H1 (cell line): Measurements from ENCODE around the gene TMEM145. TPM values are rescaled to one million over a fixed set of nuclear protein-coding genes. Genes with fewer than 3 reads are reported as not detected.

Experiments
- CTCF ChIA-PET: fragments of 300-600 bp; sonication (Branson Sonifier 250); formaldehyde crosslinking; loops from one replicate; lab custom pipeline; 2021; ENCODE audit not compliant: partially characterized antibody; lab: Charles Lee
- POLR2A ChIA-PET: fragments of 300-600 bp; sonication (Branson Sonifier 250); formaldehyde crosslinking; loops from one replicate; lab custom pipeline; 2021; ENCODE audit warnings: inconsistent platforms; ENCODE audit not compliant: partially characterized antibody; lab: Charles Lee
- DNase-seq, 2 experiments: peaks; one replicate each; pipeline versions ENCODE4 v3.0.0 to v3.0.0-alpha.2; 2010 to 2022; ENCODE audit warnings: low spot score in 2 of 2, low read depth in 1 of 2, mixed read lengths in 1 of 2
- FAIRE-seq: peaks from 2 replicates; lab custom pipeline; 2011; peaks lifted over from hg19 to GRCh38; lab: Jason Lieb, UNC
- H2AFZ ChIP-seq: 2 replicates; pipeline ENCODE4 v1.8.1; 2012; ENCODE audit warnings: low read length, inconsistent platforms
- H2AK5ac ChIP-seq: 2 replicates; pipeline ENCODE4 v1.6.1; 2013; ENCODE audit warnings: low read depth, low read length
- H2BK120ac ChIP-seq: replicated peaks from 2 replicates; pipeline ENCODE3; 2013; ENCODE audit warnings: low read depth, low read length, inconsistent platforms
- H2BK12ac ChIP-seq: 2 replicates; pipeline ENCODE4 v1.6.1; 2013; ENCODE audit warnings: low read depth, low read length
- H2BK15ac ChIP-seq: 2 replicates; pipeline ENCODE4 v1.6.1; 2013; ENCODE audit warnings: low read length
- H2BK20ac ChIP-seq: 2 replicates; pipeline ENCODE4 v1.6.1; 2013; ENCODE audit warnings: low read length
- H2BK5ac ChIP-seq: 2 replicates; pipeline ENCODE4 v1.6.1; 2013; ENCODE audit warnings: low read depth, low read length
- H3K14ac ChIP-seq: 2 replicates; pipeline ENCODE4 v1.6.1; 2013; ENCODE audit warnings: inconsistent platforms; ENCODE audit not compliant: insufficient read length
- H3K18ac ChIP-seq: 2 replicates; pipeline ENCODE4 v1.6.1; 2013; ENCODE audit warnings: low read length; ENCODE audit errors: extremely low read depth
- H3K23ac ChIP-seq: 2 replicates; pipeline ENCODE4 v1.6.1; 2013; ENCODE audit warnings: inconsistent platforms; ENCODE audit not compliant: insufficient read length
- H3K23me2 ChIP-seq: 2 replicates; pipeline ENCODE4 v1.6.1; 2013; ENCODE audit warnings: low read depth, low read length
- H3K27ac ChIP-seq: 2 replicates; pipeline ENCODE4 v1.6.1; 2011; ENCODE audit warnings: low read depth, low read length, inconsistent platforms
- H3K27me3 ChIP-seq, 4 experiments: replicated peaks in 1 of 4; 1 replicate in 1 of 4; 2 replicates in 3 of 4; pipeline versions ENCODE4 v1.6.1 to v1.8.1; 2011 to 2013; ENCODE audit warnings: low read length in 3 of 4, mild to moderate bottlenecking in 3 of 4, inconsistent platforms in 2 of 4, mixed read lengths in 2 of 4, moderate library complexity in 1 of 4; ENCODE audit not compliant: control insufficient read depth in 3 of 4, insufficient read depth in 3 of 4; ENCODE audit errors: extremely low read depth in 1 of 4
- H3K36me3 ChIP-seq, 4 experiments: 2 replicates each; pipeline versions ENCODE4 v1.6.1 to v1.8.1; 2011 to 2013; ENCODE audit warnings: mild to moderate bottlenecking in 4 of 4, low read length in 3 of 4, moderate library complexity in 2 of 4, control low read depth in 1 of 4, inconsistent platforms in 1 of 4; ENCODE audit not compliant: insufficient read depth in 4 of 4, control insufficient read depth in 2 of 4
- H3K4ac ChIP-seq: replicated peaks from 2 replicates; pipeline ENCODE3; 2013; ENCODE audit warnings: low read length, low read depth, mixed read lengths, inconsistent platforms; ENCODE audit not compliant: insufficient read length
- H3K4me1 ChIP-seq, 4 experiments: replicated peaks in 1 of 4; 1 replicate in 1 of 4; 2 replicates in 3 of 4; pipeline versions ENCODE4 v1.6.1 to v1.8.1; 2011 to 2013; ENCODE audit warnings: low read length in 3 of 4, inconsistent platforms in 2 of 4, mixed read lengths in 1 of 4; ENCODE audit not compliant: insufficient read depth in 4 of 4, control insufficient read depth in 3 of 4
- H3K4me2 ChIP-seq, 2 experiments: 2 replicates each; pipeline versions ENCODE4 v1.6.1 to v1.8.1; 2011 to 2013; ENCODE audit warnings: low read depth in 2 of 2, low read length in 2 of 2, control low read depth in 1 of 2, inconsistent platforms in 1 of 2, mild to moderate bottlenecking in 1 of 2; ENCODE audit not compliant: insufficient read depth in 1 of 2
- H3K4me3 ChIP-seq, 4 experiments: fragments of 200-600, 300-600 bp in 1 of 4; sonication (generic), shearing (Covaris generic), sonication (Bioruptor Twin) in 1 of 4; 2 replicates each; pipeline versions ENCODE4 v1.5.1 to v1.8.1; 2011 to 2016; ENCODE audit warnings: low read length in 4 of 4, low read depth in 3 of 4, control low read depth in 2 of 4, inconsistent platforms in 2 of 4, mild to moderate bottlenecking in 2 of 4, mixed read lengths in 1 of 4, moderate library complexity in 1 of 4; ENCODE audit not compliant: insufficient read depth in 2 of 4; ENCODE audit errors: extremely low read depth in 1 of 4
- H3K56ac ChIP-seq: replicated peaks from 2 replicates; pipeline ENCODE3; 2013; ENCODE audit warnings: low read depth, mild to moderate bottlenecking, mixed read lengths, low read length, inconsistent platforms; ENCODE audit not compliant: insufficient read length
- H3K79me1 ChIP-seq: 2 replicates; pipeline ENCODE4 v1.6.1; 2013; ENCODE audit warnings: low read depth, low read length, control low read depth
- H3K79me2 ChIP-seq, 2 experiments: 2 replicates each; pipeline versions ENCODE4 v1.6.1 to v1.8.1; 2012 to 2013; ENCODE audit warnings: low read length in 2 of 2, mild to moderate bottlenecking in 2 of 2, inconsistent platforms in 1 of 2; ENCODE audit not compliant: insufficient read depth in 2 of 2, control insufficient read depth in 1 of 2
- H3K9ac ChIP-seq, 4 experiments: replicated peaks in 1 of 4; 1 replicate in 1 of 4; 2 replicates in 3 of 4; pipeline versions ENCODE4 v1.6.1 to v1.8.1; 2011 to 2013; ENCODE audit warnings: low read depth in 3 of 4, low read length in 3 of 4, control low read depth in 2 of 4, mild to moderate bottlenecking in 2 of 4, moderate library complexity in 2 of 4, inconsistent platforms in 1 of 4; ENCODE audit errors: extremely low read depth in 1 of 4
- H3K9me3 ChIP-seq, 2 experiments: 2 replicates each; pipeline versions ENCODE4 v1.6.1 to v1.8.1; 2012 to 2013; ENCODE audit warnings: mild to moderate bottlenecking in 2 of 2, moderate library complexity in 2 of 2, control low read depth in 1 of 2, inconsistent platforms in 1 of 2, low read depth in 1 of 2, low read length in 1 of 2, mixed read lengths in 1 of 2; ENCODE audit not compliant: insufficient read depth in 2 of 2
- H4K20me1 ChIP-seq, 2 experiments: replicated peaks in 1 of 2; 2 replicates each; pipeline versions ENCODE3 to v1.8.1; 2011 to 2013; ENCODE audit warnings: inconsistent platforms in 2 of 2, low read length in 2 of 2, mild to moderate bottlenecking in 1 of 2; ENCODE audit not compliant: insufficient read depth in 2 of 2, control insufficient read depth in 1 of 2
- H4K5ac ChIP-seq: 2 replicates; pipeline ENCODE4 v1.6.1; 2013; ENCODE audit warnings: low read length, low read depth, mixed read lengths, inconsistent platforms; ENCODE audit not compliant: insufficient read length
- H4K8ac ChIP-seq: 2 replicates; pipeline ENCODE4 v1.8.0; 2013; ENCODE audit warnings: mild to moderate bottlenecking, moderate library complexity, low read length, inconsistent platforms; ENCODE audit not compliant: insufficient read depth; ENCODE audit errors: extremely low read depth
- H4K91ac ChIP-seq: replicated peaks from 2 replicates; pipeline ENCODE3; 2013; ENCODE audit warnings: low read length, mixed read lengths, inconsistent platforms; ENCODE audit not compliant: insufficient read length
- GABPA ChIP-seq: IDR thresholded peaks from 2 replicates; pipeline ENCODE4 v1.6.1; 2011; ENCODE audit warnings: mild to moderate bottlenecking, low read length, moderate library complexity, borderline replicate concordance; ENCODE audit not compliant: insufficient read depth
- GTF2F1 ChIP-seq: IDR thresholded peaks from 2 replicates; pipeline ENCODE4 v1.6.1; 2012; ENCODE audit warnings: low read depth, low read length, improper control_type of control experiment, borderline replicate concordance
- NANOG ChIP-seq: IDR thresholded peaks from 2 replicates; pipeline ENCODE4 v1.6.1; 2011; ENCODE audit warnings: low read length, low read depth, mild to moderate bottlenecking, inconsistent platforms; ENCODE audit not compliant: insufficient read depth, poor library complexity, severe bottlenecking
- POU5F1 ChIP-seq: IDR thresholded peaks from 2 replicates; pipeline ENCODE4 v1.6.1; 2011; ENCODE audit warnings: low read depth, mild to moderate bottlenecking, low read length, moderate library complexity
- WGBS, 2 experiments: shearing (Covaris generic) in 1 of 2; methylation state at CpG; one replicate each; pipeline versions ENCODE4 v1.1.6 to v1.1.7; 2013 to 2015; ENCODE audit warnings: low lambda C conversion rate in 2 of 2, mixed read lengths in 2 of 2, inconsistent platforms in 1 of 2, low coverage in 1 of 2, missing lambda C conversion rate in 1 of 2; ENCODE audit not compliant: insufficient replicate concordance in 2 of 2, insufficient coverage in 1 of 2, insufficient read length in 1 of 2; ENCODE audit errors: extremely low coverage in 1 of 2, missing lambda C conversion rate in 1 of 2; 5-methylcytosine and 5-hydroxymethylcytosine counted together
- polyA plus RNA-seq, 7 experiments: library from polyadenylated mRNA; depleted of rRNA in 3 of 7; stranded (reverse) in 5 of 7; unstranded in 2 of 7; fragments of >200 nt in 5 of 7; fragments of 200-250 nt in 2 of 7; gene quantifications; 1 replicate in 5 of 7; 2 replicates in 1 of 7; 4 replicates in 1 of 7; pipeline versions ENCODE4 v1.2.1 to v1.2.3, GENCODE V29; 2011 to 2013; ENCODE audit warnings: missing spikeins in 2 of 7, mixed read lengths in 2 of 7
- total RNA-seq: library from RNA; stranded (reverse); fragmentation: NEBNext Ultra II Directional; extraction: Animal tissue kit (Norgen Biotek cat#: 25700); gene quantifications from 2 replicates; pipeline ENCODE4 v1.2.1, GENCODE V29; 2021
- TF ChIP-seq, protein P1 (sequence below): IDR thresholded peaks from 2 replicates; pipeline ENCODE4 v1.6.1; 2012; ENCODE audit warnings: low read length, inconsistent platforms

Gene TMEM145
- total and polyA plus RNA-seq, 2 of the 8 experiments (the other 6 are each of a cell fraction or from before 2014, with no cell fraction given) = 2.3 to 4.7 TPM

- H3K4me2 ChIP-seq = no peak overlapping the region
- peaks cover 0 to 7% (median 3%) of the 10 kb centered on the region in 4 experiments; a peak in 4 of 8 replicates for H3K36me3 ChIP-seq
- no peak overlapping the region for H2BK120ac ChIP-seq
- DNase-seq (no peak), FAIRE-seq (no peak)
- no peak overlapping the region for H2AFZ ChIP-seq
- WGBS, 2 experiments = 94% methylated on average over 24 of the region's 29 CpGs; no CpG with 5 or more reads in 1 of the 2 experiments
- no peak overlapping the region for H3K14ac ChIP-seq
- H3K23ac ChIP-seq = no peak overlapping the region
- H3K4me3 ChIP-seq = no peak overlapping the region
- H4K91ac ChIP-seq = no peak overlapping the region
- H2BK15ac ChIP-seq = no peak overlapping the region
- TF ChIP-seq NANOG (no peak), POU5F1 (no peak), GABPA (no peak), GTF2F1 (no peak)
- TF ChIP-seq, protein P1, sequence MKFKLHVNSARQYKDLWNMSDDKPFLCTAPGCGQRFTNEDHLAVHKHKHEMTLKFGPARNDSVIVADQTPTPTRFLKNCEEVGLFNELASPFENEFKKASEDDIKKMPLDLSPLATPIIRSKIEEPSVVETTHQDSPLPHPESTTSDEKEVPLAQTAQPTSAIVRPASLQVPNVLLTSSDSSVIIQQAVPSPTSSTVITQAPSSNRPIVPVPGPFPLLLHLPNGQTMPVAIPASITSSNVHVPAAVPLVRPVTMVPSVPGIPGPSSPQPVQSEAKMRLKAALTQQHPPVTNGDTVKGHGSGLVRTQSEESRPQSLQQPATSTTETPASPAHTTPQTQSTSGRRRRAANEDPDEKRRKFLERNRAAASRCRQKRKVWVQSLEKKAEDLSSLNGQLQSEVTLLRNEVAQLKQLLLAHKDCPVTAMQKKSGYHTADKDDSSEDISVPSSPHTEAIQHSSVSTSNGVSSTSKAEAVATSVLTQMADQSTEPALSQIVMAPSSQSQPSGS = no peak
- no peak overlapping the region for H4K8ac ChIP-seq
- H3K27ac ChIP-seq = no peak overlapping the region
- H2BK5ac ChIP-seq = no peak overlapping the region
- peaks cover 1 to 2% of the 10 kb centered on the region in 2 experiments for H4K20me1 ChIP-seq
- H2AK5ac ChIP-seq = no peak overlapping the region
- no peak overlapping the region for H3K56ac ChIP-seq
- no peak overlapping the region for H3K4ac ChIP-seq
- no peaks in the 10 kb centered on the region; a peak in 1 of 7 replicates for H3K4me1 ChIP-seq
- H2BK12ac ChIP-seq = no peak overlapping the region
- no peak overlapping the region for H3K9ac ChIP-seq
- no peak overlapping the region for H2BK20ac ChIP-seq
- H3K79me2 ChIP-seq = no peaks in the 10 kb centered on the region
- H3K79me1 ChIP-seq = no peaks in the 10 kb centered on the region
- no peak overlapping the region for H3K18ac ChIP-seq
- CTCF ChIA-PET = interaction anchor here (1.0 to 3.8 kb wide), 6 partner anchors 9 to 88 kb away, joined by 3 to 36 read pairs (median 4); no protein-coding TSS in a partner anchor
- no peak overlapping the region for H4K5ac ChIP-seq
- no peaks in the 10 kb centered on the region for H3K27me3 ChIP-seq
- POLR2A ChIA-PET = interaction anchor here (1.7 to 1.9 kb wide), 2 partner anchors 9 to 15 kb away, joined by 4 to 5 read pairs; no protein-coding TSS in a partner anchor
- no peaks in the 10 kb centered on the region for H3K9me3 ChIP-seq
- H3K23me2 ChIP-seq = no peaks in the 10 kb centered on the region
Measured at GRCh38 chr19:42353341-42354015, 40.4 kb downstream of the TMEM145 start.
